Measurements from ENCODE around the gene ACE. TPM values are rescaled to one million over a fixed set of nuclear protein-coding genes. Genes with fewer than 3 reads are reported as not detected.

The ACE gene
- 100 to 1,000 TPM in 3 of 4 donors, 10 to 100 TPM in 1; 49.6 to 216 (median 161) TPM for polyA plus RNA-seq
- long read RNA-seq, donor 1 = 0 reads
- long read RNA-seq, donor 2, full-length matches to known transcripts = 7 of 12 reads
- long read RNA-seq, donor 2, partial matches to known transcripts = 5 of 12 reads
- long read RNA-seq, donor 2, other reads (novel, unspliced or antisense) = 0 of 12 reads
- long read RNA-seq, donor 3, partial matches to known transcripts = 63 of 69 reads
- long read RNA-seq, donor 3, other reads (novel, unspliced or antisense) = 0 of 69 reads
- long read RNA-seq, donor 4 = 0 reads
- long read RNA-seq, donor 5, partial matches to known transcripts = 7 of 7 reads
- long read RNA-seq, donor 5, other reads (novel, unspliced or antisense) = 0 of 7 reads
- long read RNA-seq, donor 6, full-length matches to known transcripts = 13 of 116 reads
- long read RNA-seq, donor 6, partial matches to known transcripts = 103 of 116 reads
- long read RNA-seq, donor 6, other reads (novel, unspliced or antisense) = 0 of 116 reads
- long read RNA-seq, donor 7, full-length matches to known transcripts = 2 of 2 reads
- long read RNA-seq, donor 7, partial matches to known transcripts = 0 of 2 reads
- long read RNA-seq, donor 7, other reads (novel, unspliced or antisense) = 0 of 2 reads
- long read RNA-seq, donor 8 = 0 reads
- long read RNA-seq, donor 9, partial matches to known transcripts = 11 of 12 reads
- long read RNA-seq, donor 9, other reads (novel, unspliced or antisense) = 0 of 12 reads
- long read RNA-seq, donor 10, partial matches to known transcripts = 0 of 2 reads
- long read RNA-seq, donor 10, other reads (novel, unspliced or antisense) = 0 of 2 reads

- Histone ChIP-seq H3K27ac (ENCODE audit: low read depth in 1 of 3, low read length in 2 of 3) (peak within 1 kb of the TSS; percentile 80 to 93 (median 89)), H3K36me3 (ENCODE audit: control insufficient read depth in 3 of 3, insufficient read depth in 2 of 3, low read depth in 1 of 3, low read length in 3 of 3) (peaks cover 0 to 40% (median 6%) of the 10 kb centered on the region in 3 donors), H3K27me3 (ENCODE audit: control insufficient read depth in 3 of 3, insufficient read depth in 3 of 3, low read length in 3 of 3) (peaks cover 0 to 12% (median 0%) of the 10 kb centered on the region in 3 donors), H3K9me3 (ENCODE audit: control insufficient read depth in 2 of 2, insufficient read depth in 1 of 2, low read depth in 1 of 2, low read length in 1 of 2) (no peaks in the 10 kb centered on the region), H3K4me3 (ENCODE audit: low read depth in 1 of 3, low read length in 3 of 3) (peak within 1 kb of the TSS in 2 of 3 donors; percentile 58 to 59), H3K4me1 (ENCODE audit: control insufficient read depth in 3 of 3, insufficient read depth in 2 of 3, low read depth in 1 of 3, low read length in 2 of 3) (peaks cover 0 to 57% (median 2%) of the 10 kb centered on the region in 3 donors)
- DNase-seq (peak; percentile 88 to 96), FAIRE-seq (no peak)
- 1% methylated on average over 41 to 78 of the region's 78 CpGs for WGBS, 3 donors
Observed at GRCh38 chr17:63476854-63477479, at the start of gene ACE. Gene ACE, plus strand, starts transcription at chr17:63477061. Its CDS starts 34 bp downstream, at chr17:63477095.

GRCh38 chr17:63429766-63430165, 47.1 kb upstream of the ACE start:
- H3K4me1 ChIP-seq (ENCODE audit: control insufficient read depth in 3 of 3, insufficient read depth in 2 of 3, low read depth in 1 of 3, low read length in 2 of 3) = peaks cover 5 to 36% (median 7%) of the 10 kb centered on the region in 3 donors
- 93 to 96% (median 94%) methylated on average over 7 of the region's 7 CpGs for WGBS, 3 donors
- DNase-seq = no peak

GRCh38 chr17:63430223-63430622, 46.6 kb upstream of the ACE start:
- FAIRE-seq = no peak
- no peak overlapping the region for H3K27ac ChIP-seq (ENCODE audit: low read depth in 1 of 3, low read length in 2 of 3)
- H3K4me1 ChIP-seq (ENCODE audit: control insufficient read depth in 3 of 3, insufficient read depth in 2 of 3, low read depth in 1 of 3, low read length in 2 of 3) = peaks cover 5 to 36% (median 7%) of the 10 kb centered on the region in 3 donors
- H3K27me3 ChIP-seq (ENCODE audit: control insufficient read depth in 3 of 3, insufficient read depth in 3 of 3, low read length in 3 of 3) = no peaks in the 10 kb centered on the region
- WGBS, 3 donors = 89 to 94% (median 93%) methylated on average over 11 of the region's 11 CpGs
- no peak for DNase-seq
- H3K36me3 ChIP-seq (ENCODE audit: control insufficient read depth in 3 of 3, insufficient read depth in 2 of 3, low read depth in 1 of 3, low read length in 3 of 3) = peaks cover 0 to 40% (median 2%) of the 10 kb centered on the region in 3 donors
- no peaks in the 10 kb centered on the region for H3K9me3 ChIP-seq (ENCODE audit: control insufficient read depth in 2 of 2, insufficient read depth in 1 of 2, low read depth in 1 of 2, low read length in 1 of 2)
- H3K4me3 ChIP-seq (ENCODE audit: low read depth in 1 of 3, low read length in 3 of 3) = no peak overlapping the region

More at GRCh38 chr17:63429766-63430165, 47.1 kb upstream of the ACE start:
- no peak for FAIRE-seq
- Histone ChIP-seq H3K36me3 (ENCODE audit: control insufficient read depth in 3 of 3, insufficient read depth in 2 of 3, low read depth in 1 of 3, low read length in 3 of 3) (peaks cover 0 to 36% (median 2%) of the 10 kb centered on the region in 3 donors), H3K9me3 (ENCODE audit: control insufficient read depth in 2 of 2, insufficient read depth in 1 of 2, low read depth in 1 of 2, low read length in 1 of 2) (no peaks in the 10 kb centered on the region), H3K27me3 (ENCODE audit: control insufficient read depth in 3 of 3, insufficient read depth in 3 of 3, low read length in 3 of 3) (no peaks in the 10 kb centered on the region), H3K4me3 (ENCODE audit: low read depth in 1 of 3, low read length in 3 of 3) (no peak overlapping the region), H3K27ac (ENCODE audit: low read depth in 1 of 3, low read length in 2 of 3) (no peak overlapping the region)

GRCh38 chr17:63431618-63431938, 45.3 kb upstream of the ACE start:
- H3K27me3 ChIP-seq (ENCODE audit: control insufficient read depth in 3 of 3, insufficient read depth in 3 of 3, low read length in 3 of 3) = no peaks in the 10 kb centered on the region
- no peaks in the 10 kb centered on the region for H3K9me3 ChIP-seq (ENCODE audit: control insufficient read depth in 2 of 2, insufficient read depth in 1 of 2, low read depth in 1 of 2, low read length in 1 of 2)
- FAIRE-seq = no peak
- peaks cover 5 to 36% (median 7%) of the 10 kb centered on the region in 3 donors for H3K4me1 ChIP-seq (ENCODE audit: control insufficient read depth in 3 of 3, insufficient read depth in 2 of 3, low read depth in 1 of 3, low read length in 2 of 3)
- H3K27ac ChIP-seq (ENCODE audit: low read depth in 1 of 3, low read length in 2 of 3) = peak overlapping the region; percentile 65 to 86 (median 86)
- 70 to 78% (median 71%) methylated on average over 7 of the region's 7 CpGs for WGBS, 3 donors
- no peak overlapping the region for H3K4me3 ChIP-seq (ENCODE audit: low read depth in 1 of 3, low read length in 3 of 3)
- DNase-seq = no peak
- peaks cover 0 to 46% (median 2%) of the 10 kb centered on the region in 3 donors for H3K36me3 ChIP-seq (ENCODE audit: control insufficient read depth in 3 of 3, insufficient read depth in 2 of 3, low read depth in 1 of 3, low read length in 3 of 3)

GRCh38 chr17:63431939-63432804, 44.7 kb upstream of the ACE start:
- Histone ChIP-seq H3K4me1 (ENCODE audit: control insufficient read depth in 3 of 3, insufficient read depth in 2 of 3, low read depth in 1 of 3, low read length in 2 of 3) (peaks cover 5 to 37% (median 7%) of the 10 kb centered on the region in 3 donors), H3K27ac (ENCODE audit: low read depth in 1 of 3, low read length in 2 of 3) (peak overlapping the region; percentile 65 to 86 (median 86)), H3K27me3 (ENCODE audit: control insufficient read depth in 3 of 3, insufficient read depth in 3 of 3, low read length in 3 of 3) (no peaks in the 10 kb centered on the region), H3K4me3 (ENCODE audit: low read depth in 1 of 3, low read length in 3 of 3) (no peak overlapping the region), H3K9me3 (ENCODE audit: control insufficient read depth in 2 of 2, insufficient read depth in 1 of 2, low read depth in 1 of 2, low read length in 1 of 2) (no peaks in the 10 kb centered on the region), H3K36me3 (ENCODE audit: control insufficient read depth in 3 of 3, insufficient read depth in 2 of 3, low read depth in 1 of 3, low read length in 3 of 3) (peaks cover 0 to 51% (median 2%) of the 10 kb centered on the region in 3 donors)
- DNase-seq = peak; percentile 83 to 86
- FAIRE-seq = no peak
- 15 to 58% (median 38%) methylated on average over 16 of the region's 16 CpGs for WGBS, 3 donors

GRCh38 chr17:63433746-63434591, 42.9 kb upstream of the ACE start:
- Histone ChIP-seq H3K27me3 (ENCODE audit: control insufficient read depth in 3 of 3, insufficient read depth in 3 of 3, low read length in 3 of 3) (peaks cover 0 to 8% (median 0%) of the 10 kb centered on the region in 3 donors), H3K36me3 (ENCODE audit: control insufficient read depth in 3 of 3, insufficient read depth in 2 of 3, low read depth in 1 of 3, low read length in 3 of 3) (peaks cover 0 to 50% (median 2%) of the 10 kb centered on the region in 3 donors), H3K4me3 (ENCODE audit: low read depth in 1 of 3, low read length in 3 of 3) (no peak overlapping the region), H3K4me1 (ENCODE audit: control insufficient read depth in 3 of 3, insufficient read depth in 2 of 3, low read depth in 1 of 3, low read length in 2 of 3) (peaks cover 5 to 46% (median 7%) of the 10 kb centered on the region in 3 donors), H3K9me3 (ENCODE audit: control insufficient read depth in 2 of 2, insufficient read depth in 1 of 2, low read depth in 1 of 2, low read length in 1 of 2) (no peaks in the 10 kb centered on the region), H3K27ac (ENCODE audit: low read depth in 1 of 3, low read length in 2 of 3) (peak overlapping the region; percentile 1 to 65 (median 22))
- 67 to 73% (median 72%) methylated on average over 31 to 32 of the region's 32 CpGs for WGBS, 3 donors
- FAIRE-seq (no peak), DNase-seq (peak in 1 of 2 donors; percentile 29)

- 26 to 48% (median 30%) methylated on average over 22 to 25 of the region's 25 CpGs for WGBS, 3 donors
- H3K36me3 ChIP-seq (ENCODE audit: control insufficient read depth in 3 of 3, insufficient read depth in 2 of 3, low read depth in 1 of 3, low read length in 3 of 3) = peaks cover 0 to 48% (median 2%) of the 10 kb centered on the region in 3 donors
- H3K4me1 ChIP-seq (ENCODE audit: control insufficient read depth in 3 of 3, insufficient read depth in 2 of 3, low read depth in 1 of 3, low read length in 2 of 3) = peaks cover 5 to 49% (median 7%) of the 10 kb centered on the region in 3 donors
- peaks cover 0 to 8% (median 0%) of the 10 kb centered on the region in 3 donors for H3K27me3 ChIP-seq (ENCODE audit: control insufficient read depth in 3 of 3, insufficient read depth in 3 of 3, low read length in 3 of 3)
- no peak overlapping the region for H3K4me3 ChIP-seq (ENCODE audit: low read depth in 1 of 3, low read length in 3 of 3)
- peak in 1 of 2 donors; percentile 92 for DNase-seq
- peak overlapping the region in 2 of 3 donors; percentile 37 to 55 for H3K27ac ChIP-seq (ENCODE audit: low read depth in 1 of 3, low read length in 2 of 3)
- FAIRE-seq = no peak
- no peaks in the 10 kb centered on the region for H3K9me3 ChIP-seq (ENCODE audit: control insufficient read depth in 2 of 2, insufficient read depth in 1 of 2, low read depth in 1 of 2, low read length in 1 of 2)
Observed at GRCh38 chr17:63434951-63435571, 41.8 kb upstream of the ACE start.
